ENCODE measurements around the gene PTGR2.
A peak's percentile ranks its signal among the peaks of the same experiment; 100 is the strongest.
"Not testable (repeated sequence)": the region's sequence is repeated elsewhere in the genome, so short reads cannot be mapped to it uniquely, and the experiment has no call there.

The PTGR2 gene

GRCh38 chr14:73833530-73834260 is 17.9 kb upstream of the PTGR2 start:
- H3K27ac ChIP-seq, result no peak overlapping the region
- no peak for TF ChIP-seq CTCF (conservative IDR thresholded peaks at IDR 0.05)

- no peak for TF ChIP-seq CTCF (conservative IDR thresholded peaks at IDR 0.05)
- no peak overlapping the region for H3K27ac ChIP-seq
These were observed 17.4 kb upstream of the PTGR2 start for GRCh38 chr14:73834261-73834625.

- not testable (repeated sequence) for H3K27ac ChIP-seq
These were observed 13.2 kb upstream of the PTGR2 start for GRCh38 chr14:73838293-73839034.

- no peak for TF ChIP-seq CTCF (conservative IDR thresholded peaks at IDR 0.05)
- no peak overlapping the region for H3K27ac ChIP-seq
These were observed 9.4 kb upstream of the PTGR2 start for GRCh38 chr14:73842201-73842600.

GRCh38 chr14:73842851-73843250 is 8.8 kb upstream of the PTGR2 start:
- no peak for TF ChIP-seq CTCF (conservative IDR thresholded peaks at IDR 0.05)

GRCh38 chr14:73843296-73843695 is 8.3 kb upstream of the PTGR2 start:
- no peak overlapping the region for H3K27ac ChIP-seq
- TF ChIP-seq CTCF (conservative IDR thresholded peaks at IDR 0.05), result no peak

More at GRCh38 chr14:73842851-73843250, 8.8 kb upstream of the PTGR2 start:
- H3K27ac ChIP-seq, result no peak overlapping the region

GRCh38 chr14:73846947-73847346 is 4.7 kb upstream of the PTGR2 start:
- no peak overlapping the region for H3K27ac ChIP-seq
- no peak for TF ChIP-seq CTCF (conservative IDR thresholded peaks at IDR 0.05)

- no peak for TF ChIP-seq CTCF (conservative IDR thresholded peaks at IDR 0.05)
- H3K27ac ChIP-seq, result peak overlapping the region; percentile 89
These were observed 631 bp upstream of the PTGR2 start for GRCh38 chr14:73851000-73851399.

Measured in VCaP (cell line).